OCI-M2 (cell line): Measurements from ENCODE around the gene CAMKK1.
A peak's percentile ranks its signal among the peaks of the same experiment; 100 is the strongest.
"Not testable (repeated sequence)": the region's sequence is repeated elsewhere in the genome, so short reads cannot be mapped to it uniquely, and the experiment has no call there.

Experiments used
- DNase-seq: peaks from one replicate; lab custom pipeline; 2025; ENCODE audit not compliant: unreplicated experiment; lab: John Stamatoyannopoulos, UW

The CAMKK1 gene

GRCh38 chr17:3847165-3847670 is 45.6 kb downstream of the CAMKK1 start:
- no peak for DNase-seq

GRCh38 chr17:3846437-3847164 is 46.3 kb downstream of the CAMKK1 start:
- no peak for DNase-seq

- peak; percentile 24 for DNase-seq
These were observed 47.0 kb downstream of the CAMKK1 start, which contains the start of gene NCBP3 for GRCh38 chr17:3845621-3846436. Gene NCBP3 (minus strand): TSS chr17:3846246. CDS start chr17:3846223, 23 bp downstream.

GRCh38 chr17:3845291-3845620 is 47.6 kb downstream of the CAMKK1 start:
- DNase-seq = no peak

GRCh38 chr17:3844556-3844955 is 48.3 kb downstream of the CAMKK1 start:
- not testable (repeated sequence) for DNase-seq

GRCh38 chr17:3843935-3844516 is 48.8 kb downstream of the CAMKK1 start:
- DNase-seq = no peak

GRCh38 chr17:3838206-3838605 is 54.6 kb downstream of the CAMKK1 start:
- DNase-seq = no peak

- DNase-seq = no peak
These were observed 56.3 kb downstream of the CAMKK1 start for GRCh38 chr17:3836551-3836950.

GRCh38 chr17:3835410-3836229 is 57.2 kb downstream of the CAMKK1 start:
- no peak for DNase-seq

- DNase-seq = no peak
These were observed 58.0 kb downstream of the CAMKK1 start for GRCh38 chr17:3834811-3835210.

GRCh38 chr17:3828852-3829232 is 64.0 kb downstream of the CAMKK1 start:
- DNase-seq = no peak

GRCh38 chr17:3828151-3828851 is 64.6 kb downstream of the CAMKK1 start:
- no peak for DNase-seq

GRCh38 chr17:3827124-3827773 is 65.6 kb downstream of the CAMKK1 start:
- DNase-seq = no peak

GRCh38 chr17:3826191-3826590 is 66.7 kb downstream of the CAMKK1 start:
- no peak for DNase-seq

- no peak for DNase-seq
These were observed 71.8 kb downstream of the CAMKK1 start for GRCh38 chr17:3821101-3821500.

- DNase-seq = no peak
These were observed 74.1 kb downstream of the CAMKK1 start for GRCh38 chr17:3818786-3819185.

GRCh38 chr17:3817851-3818605 is 74.8 kb downstream of the CAMKK1 start:
- DNase-seq = no peak

GRCh38 chr17:3815925-3816324 is 76.9 kb downstream of the CAMKK1 start:
- DNase-seq = no peak

GRCh38 chr17:3815122-3815521 is 77.7 kb downstream of the CAMKK1 start:
- no peak for DNase-seq
